ENCODE measurements around the gene FABP6. TPM values are rescaled to one million over a fixed set of nuclear protein-coding genes. Genes with fewer than 3 reads are reported as not detected.

The FABP6 gene
- total RNA-seq, 2 donors from 2014 or later: 0.37 to 1.9 TPM

DNA sequence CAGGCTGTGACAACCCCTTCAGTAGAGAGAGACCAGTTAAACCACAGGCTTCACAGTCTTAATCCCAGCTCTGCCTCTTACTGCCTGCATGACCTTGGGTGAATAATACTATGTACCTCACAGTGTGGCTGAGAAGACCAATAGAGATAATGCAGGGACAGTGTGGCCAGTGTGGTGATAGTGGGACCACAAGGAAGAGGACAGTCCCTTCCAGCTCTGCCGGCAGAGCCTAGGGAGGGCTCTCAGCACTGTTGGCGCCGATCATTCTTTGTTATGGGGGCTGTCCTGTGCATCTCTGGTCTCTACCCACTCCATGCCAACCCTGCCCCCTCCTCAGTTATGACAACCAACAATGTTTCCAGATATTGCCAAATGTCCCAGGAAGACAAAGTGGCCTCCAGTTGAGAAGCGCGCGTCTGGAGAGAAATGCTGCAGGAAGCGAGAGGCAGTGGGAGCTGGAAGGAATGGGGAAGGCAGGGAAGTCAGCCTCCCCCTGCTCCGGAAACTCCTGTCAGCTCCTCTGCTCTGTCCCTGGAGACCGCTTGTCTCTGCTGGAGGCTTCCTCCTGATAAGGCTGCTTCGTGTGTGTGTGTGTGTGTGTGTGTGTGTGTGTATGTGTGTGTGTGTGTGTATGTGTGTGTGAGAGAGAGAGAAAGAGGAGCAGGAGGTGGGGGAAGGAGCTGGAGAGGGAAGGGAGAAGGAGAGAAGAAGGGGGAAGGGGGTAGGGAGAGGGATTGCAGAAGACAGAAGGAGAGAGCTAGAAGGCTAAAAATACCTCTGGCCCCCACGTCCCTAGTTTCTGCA lies 31.8 kb upstream of the FABP6 start:
- Histone ChIP-seq H3K4me1 (ENCODE audit: control insufficient read depth, insufficient read depth, low read length) (peaks cover 17% of the 10 kb centered on the region), H3K9ac (ENCODE audit: extremely low read depth, low read length, poor library complexity, severe bottlenecking) (peak overlapping the region; percentile 11), H3K9me3 (ENCODE audit: control insufficient read depth, low read length) (peaks cover 3% of the 10 kb centered on the region), H3K27ac (ENCODE audit: low read depth, low read length) (no peak overlapping the region), H3K36me3 (ENCODE audit: control insufficient read depth, insufficient read depth, low read length) (no peaks in the 10 kb centered on the region), H3K27me3 (ENCODE audit: control insufficient read depth, insufficient read depth, low read length, poor library complexity, severe bottlenecking) (no peaks in the 10 kb centered on the region), H3K4me3 (ENCODE audit: low read length) (peak overlapping the region; percentile 63)
- Mint-ChIP-seq H3K4me3 (peak overlapping the region; percentile 42), H3K36me3 (ENCODE audit: low read depth) (no peaks in the 10 kb centered on the region), H3K9me3 (peaks cover 10% of the 10 kb centered on the region), H3K27ac (no peak overlapping the region), H3K27me3 (ENCODE audit: insufficient read depth) (peaks cover 4% of the 10 kb centered on the region), H3K4me1 (peaks cover 28% of the 10 kb centered on the region)
- peak; percentile 83 for DNase-seq
- WGBS, 2 experiments (ENCODE audit: insufficient coverage in 1 of 2, insufficient read length in 1 of 2): 28 to 35% methylated on average over 6 to 11 of the region's 11 CpGs
- TF ChIP-seq CTCF (conservative IDR thresholded peaks at IDR 0.05): no peak

- Histone ChIP-seq H3K4me3 (ENCODE audit: low read length) (no peak overlapping the region), H3K27me3 (ENCODE audit: control insufficient read depth, insufficient read depth, low read length, poor library complexity, severe bottlenecking) (no peaks in the 10 kb centered on the region), H3K27ac (ENCODE audit: low read depth, low read length) (no peak overlapping the region), H3K9me3 (ENCODE audit: control insufficient read depth, low read length) (no peaks in the 10 kb centered on the region), H3K9ac (ENCODE audit: extremely low read depth, low read length, poor library complexity, severe bottlenecking) (no peak overlapping the region), H3K4me1 (ENCODE audit: control insufficient read depth, insufficient read depth, low read length) (peaks cover 17% of the 10 kb centered on the region), H3K36me3 (ENCODE audit: control insufficient read depth, insufficient read depth, low read length) (no peaks in the 10 kb centered on the region)
- H3K4me1 Mint-ChIP-seq: peaks cover 28% of the 10 kb centered on the region
- DNase-seq: peak; percentile 69
- WGBS, 2 experiments (ENCODE audit: insufficient coverage in 1 of 2, insufficient read length in 1 of 2): 79 to 81% methylated on average over 4 to 5 of the region's 5 CpGs
- no peaks in the 10 kb centered on the region for H3K36me3 Mint-ChIP-seq (ENCODE audit: low read depth)
- H3K27ac Mint-ChIP-seq: peak overlapping the region; percentile 56
- peaks cover 4% of the 10 kb centered on the region for H3K27me3 Mint-ChIP-seq (ENCODE audit: insufficient read depth)
- no peak for TF ChIP-seq CTCF (conservative IDR thresholded peaks at IDR 0.05)
- peaks cover 4% of the 10 kb centered on the region for H3K9me3 Mint-ChIP-seq
- no peak overlapping the region for H3K4me3 Mint-ChIP-seq
These were observed 31.2 kb upstream of the FABP6 start for GRCh38 chr5:160198146-160198545.

- Histone ChIP-seq H3K27me3 (ENCODE audit: control insufficient read depth, insufficient read depth, low read length, poor library complexity, severe bottlenecking) (no peaks in the 10 kb centered on the region), H3K4me1 (ENCODE audit: control insufficient read depth, insufficient read depth, low read length) (peaks cover 17% of the 10 kb centered on the region), H3K9me3 (ENCODE audit: control insufficient read depth, low read length) (no peaks in the 10 kb centered on the region), H3K27ac (ENCODE audit: low read depth, low read length) (no peak overlapping the region), H3K36me3 (ENCODE audit: control insufficient read depth, insufficient read depth, low read length) (no peaks in the 10 kb centered on the region), H3K4me3 (ENCODE audit: low read length) (no peak overlapping the region), H3K9ac (ENCODE audit: extremely low read depth, low read length, poor library complexity, severe bottlenecking) (no peak overlapping the region)
- H3K4me3 Mint-ChIP-seq: peak overlapping the region; percentile 54
- H3K27ac Mint-ChIP-seq: peak overlapping the region; percentile 56
- no peak for TF ChIP-seq CTCF (conservative IDR thresholded peaks at IDR 0.05)
- no peaks in the 10 kb centered on the region for H3K36me3 Mint-ChIP-seq (ENCODE audit: low read depth)
- WGBS, 2 experiments (ENCODE audit: insufficient coverage in 1 of 2, insufficient read length in 1 of 2): 39 to 47% methylated on average over 7 to 8 of the region's 8 CpGs
- peaks cover 4% of the 10 kb centered on the region for H3K27me3 Mint-ChIP-seq (ENCODE audit: insufficient read depth)
- DNase-seq: peak; percentile 69
- H3K4me1 Mint-ChIP-seq: peaks cover 28% of the 10 kb centered on the region
- no peaks in the 10 kb centered on the region for H3K9me3 Mint-ChIP-seq
These were observed 30.4 kb upstream of the FABP6 start for GRCh38 chr5:160198841-160199409.
